IPS DF 4.7 (cell line): ENCODE measurements around the gene DDX46.
A peak's percentile ranks its signal among the peaks of the same experiment; 100 is the strongest.
"Not testable (repeated sequence)": the region's sequence is repeated elsewhere in the genome, so short reads cannot be mapped to it uniquely, and the experiment has no call there.

Source experiments
- DNase-seq: peaks from one replicate; pipeline ENCODE4 v3.0.0-alpha.2; 2013; ENCODE audit warnings: low spot score; ENCODE audit errors: extremely low read depth

The DDX46 gene

GRCh38 chr5:134844252-134844651 is 85.7 kb downstream of the DDX46 start:
- no peak for DNase-seq

DNA sequence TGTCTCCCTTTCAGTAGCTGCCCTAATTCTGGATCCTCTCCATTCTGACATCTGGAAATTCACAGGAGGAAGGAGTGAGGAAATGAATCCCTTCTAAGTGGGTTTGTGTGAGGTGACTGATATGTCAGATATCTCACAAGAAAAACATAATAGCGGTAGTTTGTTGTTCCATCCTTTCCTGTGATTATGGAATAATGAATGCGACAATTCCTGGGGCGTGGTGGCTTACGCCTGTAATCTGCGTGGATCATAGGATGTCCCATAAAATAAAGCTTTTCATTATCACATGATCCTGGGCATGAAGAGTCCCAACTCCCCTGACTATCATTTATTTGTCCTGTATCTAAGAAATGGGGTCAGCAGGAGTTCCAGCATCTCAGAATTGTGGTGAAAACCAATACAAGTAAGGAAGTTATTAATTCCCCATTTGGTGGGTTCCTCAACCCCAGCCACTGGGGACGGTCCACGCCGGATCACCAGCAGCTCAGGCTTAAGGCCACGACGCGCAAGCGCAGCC is 86.8 kb downstream of the DDX46 start:
- DNase-seq, result no peak

GRCh38 chr5:134845852-134846640 is 87.5 kb downstream of the DDX46 start, which contains the start of gene C5orf24:
Gene C5orf24, plus strand, starts transcription at chr5:134845968. Its CDS starts 8,933 bp downstream, at chr5:134854901.
- DNase-seq, result peak; percentile 46

DNA sequence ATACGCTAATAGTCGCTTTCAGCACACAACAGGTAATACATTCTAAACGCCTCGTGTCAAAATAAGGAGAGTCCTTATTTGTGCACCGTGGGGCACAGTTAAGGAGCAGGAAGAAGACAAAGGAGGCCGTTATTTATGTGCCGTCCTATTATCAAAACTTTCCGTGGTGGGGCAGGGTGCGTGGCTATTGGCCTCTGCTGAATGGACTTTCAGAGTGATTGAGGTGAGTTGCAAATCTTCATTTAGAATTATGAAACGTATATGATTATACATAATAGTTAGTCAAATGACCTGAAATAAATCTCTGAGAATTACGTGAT is 88.0 kb downstream of the DDX46 start:
- DNase-seq, result no peak

DNA sequence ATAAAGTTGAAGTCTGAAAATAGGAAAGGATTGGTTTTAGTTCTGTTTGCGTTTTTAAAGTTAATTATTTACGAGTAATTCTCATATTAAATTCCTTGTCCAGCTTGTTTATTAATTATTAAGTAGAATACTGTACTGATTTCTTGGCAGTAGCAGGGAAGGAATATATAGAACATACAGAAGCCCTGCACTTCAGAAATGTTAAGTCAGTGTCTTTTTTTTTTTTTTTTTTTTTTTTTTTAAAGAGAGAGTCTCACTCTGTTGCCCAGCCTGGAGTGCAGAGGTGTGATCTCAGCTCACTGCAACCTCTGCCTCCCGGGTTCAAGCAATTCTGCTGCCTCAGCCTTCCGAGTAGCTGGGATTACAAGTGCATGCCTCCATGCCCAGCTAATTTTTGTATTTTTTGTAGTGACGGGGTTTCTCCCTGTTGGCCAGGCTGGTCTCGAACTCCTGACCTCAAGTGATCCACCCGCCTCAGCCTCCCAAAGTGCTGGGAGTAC is 90.9 kb downstream of the DDX46 start:
- DNase-seq, result not testable (repeated sequence)

DNA sequence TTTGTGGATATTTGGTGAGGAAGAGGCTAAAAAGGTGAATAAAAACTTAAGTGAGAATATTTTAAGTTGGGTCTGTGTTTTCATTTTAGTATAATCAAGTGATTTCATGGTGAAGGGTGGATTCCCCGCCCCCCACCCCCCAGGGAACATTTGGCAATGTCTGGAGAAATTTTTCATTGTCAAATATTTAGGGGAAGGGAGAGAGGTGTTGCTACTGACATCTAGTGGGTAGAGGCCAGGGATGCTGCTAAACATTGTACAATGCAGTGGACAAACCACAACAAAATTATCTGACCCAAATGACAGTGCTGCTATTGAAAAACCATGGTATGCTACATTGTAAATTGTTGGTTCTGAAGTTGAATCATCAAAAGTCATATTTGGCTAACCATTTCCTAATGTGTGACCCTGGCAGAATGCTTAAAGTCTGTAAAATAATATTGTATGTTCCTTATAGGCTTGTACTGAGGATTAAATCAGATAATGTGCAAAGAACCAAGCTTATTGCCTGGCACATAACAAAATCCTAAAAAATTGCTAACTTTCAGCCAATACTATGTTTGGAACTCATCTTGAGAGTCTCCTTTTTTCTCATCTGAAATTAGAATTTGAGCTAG is 92.8 kb downstream of the DDX46 start:
- DNase-seq, result no peak

DNA sequence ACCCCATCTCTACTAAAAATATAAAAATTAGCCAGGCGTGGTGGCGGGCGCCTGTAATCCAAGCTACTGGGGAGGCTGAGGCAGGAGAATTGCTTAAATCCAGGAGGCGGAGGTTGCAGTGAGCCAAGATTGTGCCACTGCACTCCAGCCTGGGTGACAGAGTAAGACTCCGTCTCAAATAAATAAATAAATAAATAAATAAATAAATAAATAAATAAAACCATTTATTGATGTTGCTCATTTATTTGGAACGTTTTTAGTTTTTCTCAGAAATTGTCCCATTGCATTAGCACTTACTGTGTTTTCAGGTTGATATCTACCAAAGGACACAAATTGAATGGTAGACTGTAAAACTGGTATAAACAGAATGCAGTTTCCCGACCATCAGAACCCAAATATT is 97.9 kb downstream of the DDX46 start:
- DNase-seq, result not testable (repeated sequence)

DNA sequence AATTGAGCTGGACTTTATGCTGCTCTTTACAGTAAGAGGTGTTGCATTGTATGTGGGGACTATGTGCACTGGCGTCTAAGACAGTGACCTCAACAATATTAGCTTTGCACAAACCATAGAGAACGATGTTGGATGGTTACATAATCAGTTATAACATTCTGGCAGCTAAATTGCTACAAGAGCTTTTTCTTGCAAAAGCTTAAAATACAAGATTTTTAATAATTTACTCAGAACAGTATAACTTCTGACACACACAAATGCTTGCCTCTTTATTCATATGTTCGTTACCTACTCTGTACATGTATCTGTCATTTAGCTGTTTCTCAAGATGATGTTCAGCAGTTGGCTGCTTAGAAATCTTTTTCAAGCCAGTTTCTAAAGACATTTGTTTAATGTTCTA is 98.8 kb downstream of the DDX46 start:
- no peak for DNase-seq

GRCh38 chr5:134864707-134865106 is 106.1 kb downstream of the DDX46 start:
- no peak for DNase-seq

- DNase-seq, result no peak
Observed at GRCh38 chr5:134873494-134873893, 114.9 kb downstream of the DDX46 start.

- peak; percentile 44 for DNase-seq
Observed at GRCh38 chr5:134873987-134874830, 115.6 kb downstream of the DDX46 start, which contains the start of gene TXNDC15. Gene TXNDC15, plus strand, starts transcription at chr5:134874371. Its CDS starts 57 bp downstream, at chr5:134874428.

GRCh38 chr5:134874831-134875655 is 116.5 kb downstream of the DDX46 start:
- DNase-seq, result no peak

GRCh38 chr5:134877159-134877558 is 118.6 kb downstream of the DDX46 start:
- no peak for DNase-seq

- no peak for DNase-seq
Observed at GRCh38 chr5:134878403-134878802, 119.8 kb downstream of the DDX46 start.

GRCh38 chr5:134879456-134879855 is 120.9 kb downstream of the DDX46 start:
- no peak for DNase-seq
